OCI-LY7 (cell line): ENCODE data around the gene P3H2. TPM values are rescaled to one million over a fixed set of nuclear protein-coding genes. Genes with fewer than 3 reads are reported as not detected.

Experiments
- BruUV-seq: library from RNA; stranded (reverse); fragments of 400-500 nt; replicated peaks from 2 replicates; lab custom pipeline; 2021; lab: Mats Ljungman, UMichigan
- CTCF ChIA-PET: fragments of 300-600 bp; sonication (Branson Sonifier 250); formaldehyde crosslinking; loops from one replicate; lab custom pipeline; 2022; ENCODE audit warnings: antibody characterized with exemption; ENCODE audit not compliant: unreplicated experiment; lab: Charles Lee
- POLR2A ChIA-PET: fragments of 300-600 bp; sonication (Branson Sonifier 250); formaldehyde crosslinking; loops from one replicate; lab custom pipeline; 2022; ENCODE audit warnings: antibody characterized with exemption; lab: Charles Lee
- DNase-seq: peaks from one replicate; pipeline ENCODE4 v3.0.0-alpha.2; 2015; ENCODE audit warnings: low spot score
- H2AFZ ChIP-seq: fragments of 200-600 bp; sonication (generic), shearing (Covaris generic); 2 replicates; pipeline ENCODE4 v1.6.1; 2014; ENCODE audit warnings: mild to moderate bottlenecking, antibody characterized with exemption, low read length, moderate library complexity
- H3K27ac ChIP-seq: fragments of 200-600 bp; sonication (generic); 2 replicates; pipeline ENCODE4 v1.5.1; 2014; ENCODE audit warnings: mixed run types, low read depth, mild to moderate bottlenecking, moderate library complexity, low read length, inconsistent platforms; ENCODE audit not compliant: poor library complexity, severe bottlenecking
- H3K36me3 ChIP-seq: fragments of 200-600 bp; sonication (generic); 2 replicates; pipeline ENCODE4 v1.6.1; 2014; ENCODE audit warnings: mild to moderate bottlenecking, antibody characterized with exemption, low read length, moderate library complexity, mixed read lengths; ENCODE audit not compliant: insufficient read depth
- H3K4me1 ChIP-seq: fragments of 200-600 bp; sonication (generic); 2 replicates; pipeline ENCODE4 v1.5.1; 2014; ENCODE audit warnings: mild to moderate bottlenecking, low read length; ENCODE audit not compliant: insufficient read depth, poor library complexity, severe bottlenecking
- H3K4me2 ChIP-seq: fragments of 200-600 bp; sonication (generic); 2 replicates; pipeline ENCODE4 v1.6.1; 2014; ENCODE audit warnings: mild to moderate bottlenecking, low read length
- H3K4me3 ChIP-seq: fragments of 200-600 bp; sonication (generic); 2 replicates; pipeline ENCODE4 v1.5.1; 2014; ENCODE audit warnings: mild to moderate bottlenecking, low read depth, low read length; ENCODE audit not compliant: poor library complexity, severe bottlenecking
- H3K79me2 ChIP-seq: fragments of 200-600 bp; sonication (generic); 2 replicates; pipeline ENCODE4 v1.6.1; 2016; ENCODE audit warnings: low read depth, mild to moderate bottlenecking, low read length, moderate library complexity, mixed read lengths; ENCODE audit not compliant: insufficient read depth
- H3K9me2 ChIP-seq: fragments of 200-600 bp; sonication (generic); 2 replicates; pipeline ENCODE4 v1.6.1; 2016; ENCODE audit warnings: mild to moderate bottlenecking, low read length, mixed read lengths; ENCODE audit not compliant: insufficient read depth
- H3K9me3 ChIP-seq: fragments of 200-600 bp; sonication (generic); 2 replicates; pipeline ENCODE4 v1.6.1; 2014; ENCODE audit warnings: mild to moderate bottlenecking, mixed run types, low read length, mixed read lengths
- H4K20me1 ChIP-seq: fragments of 200-600 bp; sonication (generic); 2 replicates; pipeline ENCODE4 v1.6.1; 2014; ENCODE audit warnings: mild to moderate bottlenecking, antibody characterized with exemption, low read length, moderate library complexity, mixed read lengths; ENCODE audit not compliant: insufficient read depth
- EZH2phosphoT487 ChIP-seq: fragments of 200-600 bp; sonication (generic); IDR thresholded peaks from 2 replicates; pipeline ENCODE4 v1.6.1; 2018; ENCODE audit warnings: low read depth, borderline replicate concordance, mild to moderate bottlenecking, mixed run types, antibody characterized with exemption, low read length, moderate library complexity, mixed read lengths
- intact Hi-C: fragments of 100-400 bp; cut with micrococcal nuclease; formaldehyde crosslinking; loops from one replicate; pipeline ENCODE4 v1.10.0; 2022; ENCODE audit not compliant: unreplicated experiment
- total RNA-seq, 2 experiments: library from RNA; depleted of rRNA in 1 of 2; stranded (reverse); fragments of >200 nt in 1 of 2; shearing (Covaris generic) in 1 of 2; gene quantifications; 2 replicates each; pipeline ENCODE4 v1.2.3, GENCODE V29; 2014 to 2022
- TF ChIP-seq, protein P1 (sequence below): fragments of 200-600 bp; sonication (generic); conservative IDR thresholded peaks from 2 replicates; pipeline ENCODE4 v1.5.1; 2014; ENCODE audit warnings: mild to moderate bottlenecking, antibody characterized with exemption, low read length, moderate library complexity, mixed read lengths

P3H2 gene
- total RNA-seq, 2 experiments from 2014 or later: not detected

DNA sequence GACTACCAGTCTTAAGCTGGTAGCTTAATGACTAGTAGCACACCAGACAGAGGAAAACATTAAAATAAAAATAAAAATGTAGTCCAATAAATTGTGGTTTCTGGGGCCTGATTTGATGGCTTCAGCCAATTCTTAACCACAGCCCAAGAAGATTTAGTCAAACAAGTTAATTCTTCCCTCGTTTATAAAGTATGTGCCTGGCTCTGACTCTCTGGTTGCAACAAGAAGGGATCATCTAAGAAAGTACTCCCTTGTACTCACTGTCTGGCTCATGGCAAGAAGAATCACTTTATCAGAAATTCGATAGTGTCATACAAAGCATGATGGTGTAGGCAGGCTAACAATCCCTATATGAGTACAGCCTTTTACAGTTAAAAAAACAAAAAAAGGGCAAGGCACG lies 141.9 kb downstream of the P3H2 start:
- TF ChIP-seq, protein P1, sequence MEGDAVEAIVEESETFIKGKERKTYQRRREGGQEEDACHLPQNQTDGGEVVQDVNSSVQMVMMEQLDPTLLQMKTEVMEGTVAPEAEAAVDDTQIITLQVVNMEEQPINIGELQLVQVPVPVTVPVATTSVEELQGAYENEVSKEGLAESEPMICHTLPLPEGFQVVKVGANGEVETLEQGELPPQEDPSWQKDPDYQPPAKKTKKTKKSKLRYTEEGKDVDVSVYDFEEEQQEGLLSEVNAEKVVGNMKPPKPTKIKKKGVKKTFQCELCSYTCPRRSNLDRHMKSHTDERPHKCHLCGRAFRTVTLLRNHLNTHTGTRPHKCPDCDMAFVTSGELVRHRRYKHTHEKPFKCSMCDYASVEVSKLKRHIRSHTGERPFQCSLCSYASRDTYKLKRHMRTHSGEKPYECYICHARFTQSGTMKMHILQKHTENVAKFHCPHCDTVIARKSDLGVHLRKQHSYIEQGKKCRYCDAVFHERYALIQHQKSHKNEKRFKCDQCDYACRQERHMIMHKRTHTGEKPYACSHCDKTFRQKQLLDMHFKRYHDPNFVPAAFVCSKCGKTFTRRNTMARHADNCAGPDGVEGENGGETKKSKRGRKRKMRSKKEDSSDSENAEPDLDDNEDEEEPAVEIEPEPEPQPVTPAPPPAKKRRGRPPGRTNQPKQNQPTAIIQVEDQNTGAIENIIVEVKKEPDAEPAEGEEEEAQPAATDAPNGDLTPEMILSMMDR: no peak
- TF ChIP-seq EZH2phosphoT487: no peak
- no peak overlapping the region for H3K4me2 ChIP-seq
- no peak for DNase-seq
- no peaks in the 10 kb centered on the region for H3K9me2 ChIP-seq
- CTCF ChIA-PET: no interaction called here
- H3K27ac ChIP-seq: no peak overlapping the region
- H3K4me3 ChIP-seq: no peak overlapping the region
- no TSS peak for BruUV-seq
- no peaks in the 10 kb centered on the region for H4K20me1 ChIP-seq
- H3K36me3 ChIP-seq: no peaks in the 10 kb centered on the region
- no peaks in the 10 kb centered on the region for H3K4me1 ChIP-seq
- intact Hi-C loops: no loop called here
- POLR2A ChIA-PET: interaction anchor here (0.6 to 1.3 kb wide), 4 partner anchors 16 to 395 kb away, joined by 3 to 4 read pairs (median 3); no protein-coding TSS in a partner anchor
- no peaks in the 10 kb centered on the region for H3K9me3 ChIP-seq
- H2AFZ ChIP-seq: no peak overlapping the region
- no peaks in the 10 kb centered on the region for H3K79me2 ChIP-seq

DNA sequence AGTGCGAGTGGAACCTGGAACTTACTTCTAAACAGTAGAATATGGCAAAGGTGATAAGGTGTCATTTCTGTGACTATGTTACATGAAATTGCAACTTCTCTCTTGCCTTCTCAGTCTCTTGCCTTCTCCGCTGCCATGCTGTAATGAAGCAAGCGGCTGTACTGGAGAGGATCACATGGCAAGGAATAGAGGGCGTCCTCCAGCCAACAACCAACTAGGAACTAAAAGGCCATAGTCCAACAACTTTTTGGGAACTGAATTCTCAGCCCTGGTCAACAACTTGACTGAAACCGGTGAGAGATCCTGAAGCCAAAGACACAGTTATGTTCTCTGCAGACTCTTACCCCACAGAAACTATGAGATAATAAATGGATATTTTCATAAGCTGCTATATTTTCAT lies 143.5 kb downstream of the P3H2 start:
- no peak for DNase-seq
- H3K4me3 ChIP-seq: no peak overlapping the region
- TF ChIP-seq, protein P1: no peak
- no peak for TF ChIP-seq EZH2phosphoT487
- H3K4me1 ChIP-seq: no peaks in the 10 kb centered on the region
- no peaks in the 10 kb centered on the region for H4K20me1 ChIP-seq
- BruUV-seq: no TSS peak
- H3K36me3 ChIP-seq: no peaks in the 10 kb centered on the region
- intact Hi-C loops: no loop called here
- H3K4me2 ChIP-seq: no peak overlapping the region
- ChIA-PET POLR2A (interaction anchor here (1.3 to 1.6 kb wide), 2 partner anchors 14 to 20 kb away, joined by 3 read pairs; no protein-coding TSS in a partner anchor), CTCF (no interaction called here)
- H3K9me3 ChIP-seq: no peaks in the 10 kb centered on the region
- no peaks in the 10 kb centered on the region for H3K9me2 ChIP-seq
- H3K27ac ChIP-seq: no peak overlapping the region
- no peak overlapping the region for H2AFZ ChIP-seq
- H3K79me2 ChIP-seq: no peaks in the 10 kb centered on the region

DNA sequence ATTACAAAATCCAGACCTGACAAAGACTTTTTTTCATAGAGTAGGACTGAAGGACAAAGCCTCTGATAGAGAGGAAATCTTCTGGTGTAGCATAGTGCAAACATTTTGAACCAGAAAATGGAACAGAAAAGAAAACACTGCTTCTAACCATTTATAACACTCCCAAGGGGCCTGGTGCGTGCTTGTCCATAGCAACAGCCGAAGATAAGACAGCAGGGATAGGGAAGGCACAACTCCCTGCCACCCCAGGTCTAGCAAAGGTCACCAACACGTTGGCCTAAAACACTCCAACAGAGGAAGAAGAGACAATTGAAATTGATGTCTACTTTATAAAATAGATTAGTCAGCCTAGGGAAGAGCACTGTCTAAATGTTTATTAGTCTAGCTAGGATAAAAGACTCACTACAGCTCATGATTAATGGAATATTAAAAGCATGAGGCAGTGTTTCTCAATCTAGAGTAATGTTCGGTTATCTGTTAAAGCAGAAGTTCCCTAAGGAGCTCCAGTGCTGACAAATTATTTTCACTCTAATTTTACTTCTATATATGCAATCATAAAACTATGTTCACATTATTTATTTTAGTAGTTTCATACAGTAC lies 145.2 kb downstream of the P3H2 start:
- no TSS peak for BruUV-seq
- H3K4me2 ChIP-seq: no peak overlapping the region
- H3K27ac ChIP-seq: no peak overlapping the region
- H3K4me1 ChIP-seq: no peaks in the 10 kb centered on the region
- H3K36me3 ChIP-seq: no peaks in the 10 kb centered on the region
- H4K20me1 ChIP-seq: no peaks in the 10 kb centered on the region
- TF ChIP-seq, protein P1: no peak
- no peak for TF ChIP-seq EZH2phosphoT487
- POLR2A ChIA-PET: no interaction called here
- no peaks in the 10 kb centered on the region for H3K79me2 ChIP-seq
- H3K9me2 ChIP-seq: no peaks in the 10 kb centered on the region
- no peaks in the 10 kb centered on the region for H3K9me3 ChIP-seq
- no peak overlapping the region for H2AFZ ChIP-seq
- no peak overlapping the region for H3K4me3 ChIP-seq
- intact Hi-C loops: no loop called here
- no peak for DNase-seq
- CTCF ChIA-PET: no interaction called here
